HCT116 (cell line): ENCODE results near the gene ATAD5. TPM values are rescaled to one million over a fixed set of nuclear protein-coding genes. Genes with fewer than 3 reads are reported as not detected.
"Not testable (repeated sequence)": the region's sequence is repeated elsewhere in the genome, so short reads cannot be mapped to it uniquely, and the experiment has no call there.

Source experiments
- ATAC-seq: fragments of 200-7000 bp; cut with Tn5 transposase; 2 replicates; pipeline ENCODE4 v1.9.1; 2020; ENCODE audit warnings: mild to moderate bottlenecking, moderate library complexity
- BruUV-seq: library from RNA; stranded (reverse); fragments of 400-500 nt; replicated peaks from 2 replicates; lab custom pipeline; 2021; lab: Mats Ljungman, UMichigan
- CTCF ChIA-PET: fragments of 300-600 bp; sonication (Branson Sonifier 250); formaldehyde crosslinking; loops from one replicate; lab custom pipeline; 2021; ENCODE audit warnings: antibody characterized with exemption; lab: Charles Lee
- POLR2A ChIA-PET: fragments of 300-600, 350-600 bp; sonication (Branson Sonifier 250); formaldehyde crosslinking; loops from one replicate; lab custom pipeline; 2021; ENCODE audit warnings: antibody characterized with exemption; lab: Charles Lee
- RAD21 ChIA-PET, 2 experiments: fragments of 300-600 bp; sonication (Branson Sonifier 250); formaldehyde crosslinking; loops; one replicate each; lab custom pipeline; 2023; ENCODE audit warnings: low total read pairs in 2 of 2; ENCODE audit not compliant: uncharacterized antibody in 2 of 2, unreplicated experiment in 2 of 2, low non-redundant PET in 1 of 2; lab: Charles Lee
- DNase-seq: peaks from one replicate; pipeline ENCODE4 v3.0.0-alpha.2; 2010; ENCODE audit warnings: low read depth, low spot score
- H2AFZ ChIP-seq: fragments of 200-600 bp; shearing (Covaris generic), sonication (generic); 2 replicates; pipeline ENCODE4 v1.6.1; 2017; ENCODE audit warnings: low read depth, mixed run types, mixed read lengths, antibody characterized with exemption, low read length; ENCODE audit not compliant: poor library complexity, severe bottlenecking
- H3K27ac ChIP-seq: 2 replicates; pipeline ENCODE4 v1.5.1; 2012; ENCODE audit warnings: low read depth, low read length
- H3K27me3 ChIP-seq: fragments of 200-600 bp; sonication (generic); 2 replicates; pipeline ENCODE4 v1.6.1; 2016; ENCODE audit warnings: mixed run types, low read length, mixed read lengths; ENCODE audit not compliant: insufficient read depth
- H3K36me3 ChIP-seq, 2 experiments: fragments of 200-500 bp in 1 of 2; fragments of 200-600 bp in 1 of 2; sonication (Bioruptor generic) in 1 of 2; sonication (generic) in 1 of 2; 2 replicates each; pipeline versions ENCODE4 v1.5.1 to v1.6.1; 2014 to 2016; ENCODE audit warnings: low read length in 2 of 2, inconsistent platforms in 1 of 2, mixed read lengths in 1 of 2, mixed run types in 1 of 2; ENCODE audit not compliant: insufficient read depth in 2 of 2, control insufficient read depth in 1 of 2
- H3K4me1 ChIP-seq, 2 experiments: fragments of 200-600 bp in 1 of 2; sonication (generic) in 1 of 2; 2 replicates each; pipeline versions ENCODE4 v1.5.1 to v1.6.1; 2012 to 2017; ENCODE audit warnings: low read length in 2 of 2, inconsistent platforms in 1 of 2, mild to moderate bottlenecking in 1 of 2, mixed read lengths in 1 of 2, mixed run types in 1 of 2, moderate library complexity in 1 of 2; ENCODE audit not compliant: insufficient read depth in 2 of 2, control insufficient read depth in 1 of 2
- H3K4me2 ChIP-seq: fragments of 200-600 bp; sonication (generic); 2 replicates; pipeline ENCODE4 v1.6.1; 2017; ENCODE audit warnings: mixed run types, low read length, mixed read lengths
- H3K4me3 ChIP-seq, 2 experiments: fragments of 200-600 bp in 1 of 2; sonication (generic) in 1 of 2; replicated peaks in 1 of 2; 2 replicates each; pipeline ENCODE4 v1.5.1; 2011 to 2016; ENCODE audit warnings: low read length in 2 of 2, control low read depth in 1 of 2, low read depth in 1 of 2, mild to moderate bottlenecking in 1 of 2, mixed read lengths in 1 of 2, mixed run types in 1 of 2
- H3K79me2 ChIP-seq: fragments of 200-600 bp; sonication (generic); 2 replicates; pipeline ENCODE4 v1.6.1; 2017; ENCODE audit warnings: mild to moderate bottlenecking, mixed run types, low read length, moderate library complexity, mixed read lengths; ENCODE audit not compliant: insufficient read depth
- H3K9ac ChIP-seq: fragments of 200-600 bp; sonication (generic); 2 replicates; pipeline ENCODE4 v1.6.1; 2016; ENCODE audit warnings: low read length, mixed read lengths
- H3K9me2 ChIP-seq: fragments of 200-600 bp; sonication (generic), shearing (Covaris generic); 2 replicates; pipeline ENCODE4 v1.6.1; 2017; ENCODE audit warnings: mixed run types, mild to moderate bottlenecking, moderate library complexity; ENCODE audit not compliant: insufficient read depth
- H3K9me3 ChIP-seq, 2 experiments: fragments of 200-500 bp in 1 of 2; fragments of 200-600 bp in 1 of 2; sonication (Bioruptor generic) in 1 of 2; sonication (generic) in 1 of 2; 2 replicates each; pipeline ENCODE4 v1.6.1; 2014 to 2017; ENCODE audit warnings: low read length in 2 of 2, mixed read lengths in 2 of 2, inconsistent platforms in 1 of 2, low read depth in 1 of 2, mild to moderate bottlenecking in 1 of 2, mixed run types in 1 of 2, moderate library complexity in 1 of 2; ENCODE audit not compliant: control insufficient read depth in 1 of 2, insufficient read depth in 1 of 2
- H4K20me1 ChIP-seq: fragments of 200-600 bp; sonication (generic), shearing (Covaris generic); 2 replicates; pipeline ENCODE4 v1.6.1; 2017; ENCODE audit warnings: mixed run types, mild to moderate bottlenecking, moderate library complexity; ENCODE audit not compliant: insufficient read depth
- EGR1 ChIP-seq: IDR thresholded peaks from 2 replicates; pipeline ENCODE4 v1.6.1; 2012; ENCODE audit warnings: low read depth
- EZH2phosphoT487 ChIP-seq: fragments of 200-600 bp; IDR thresholded peaks from 2 replicates; pipeline ENCODE4 v1.6.1; 2018; ENCODE audit warnings: antibody characterized with exemption, borderline replicate concordance
- MAX ChIP-seq: IDR thresholded peaks from 2 replicates; pipeline ENCODE4 v1.6.1; 2012
- RAD21 ChIP-seq: IDR thresholded peaks from 2 replicates; pipeline ENCODE4 v1.6.1; 2012; ENCODE audit warnings: low read depth, mild to moderate bottlenecking
- REST ChIP-seq: IDR thresholded peaks from 2 replicates; pipeline ENCODE4 v1.6.1; 2012; ENCODE audit warnings: low read depth
- ZFX ChIP-seq: fragments of 450-650 bp; IDR thresholded peaks from 2 replicates; pipeline ENCODE4 v1.6.1; 2017
- intact Hi-C: fragments of 100-400 bp; cut with micrococcal nuclease; formaldehyde crosslinking; loops from 2 replicates; pipeline ENCODE4 v1.10.0; 2022
- total RNA-seq: library from RNA; stranded (reverse); gene quantifications from one replicate; pipeline ENCODE4 v1.2.1, GENCODE V29; 2021; ENCODE audit not compliant: unreplicated experiment

The ATAD5 gene
- total RNA-seq, 1 experiment from 2014 or later: 9.5 TPM

GRCh38 chr17:30908717-30909420, 77.1 kb downstream of the ATAD5 start:
- no peaks in the 10 kb centered on the region for H3K27me3 ChIP-seq
- no peak overlapping the region for H3K4me3 ChIP-seq
- no TSS peak for BruUV-seq
- POLR2A ChIA-PET: no interaction called here
- no peaks in the 10 kb centered on the region; a peak in 1 of 4 replicates for H3K36me3 ChIP-seq
- peaks cover 5 to 13% of the 10 kb centered on the region in 2 experiments for H3K4me1 ChIP-seq
- intact Hi-C loops: no loop called here
- H3K27ac ChIP-seq: no peak overlapping the region
- H4K20me1 ChIP-seq: no peaks in the 10 kb centered on the region
- peaks cover 19% of the 10 kb centered on the region for H3K79me2 ChIP-seq
- RAD21 ChIA-PET: interaction anchor here in 1 of 2 experiments (1.1 kb wide), 1 partner anchor 9 kb away, joined by 3 read pairs; no protein-coding TSS in a partner anchor
- no peak overlapping the region for H3K9ac ChIP-seq
- H3K9me3 ChIP-seq: no peaks in the 10 kb centered on the region
- TF ChIP-seq ZFX (no peak), EZH2phosphoT487 (no peak), EGR1 (no peak), REST (no peak), MAX (no peak), RAD21 (no peak)
- no peak overlapping the region for H3K4me2 ChIP-seq
- H3K9me2 ChIP-seq: no peaks in the 10 kb centered on the region
- DNase-seq: no peak
- ATAC-seq: no peak
- H2AFZ ChIP-seq: no peak overlapping the region
- CTCF ChIA-PET: no interaction called here

DNA sequence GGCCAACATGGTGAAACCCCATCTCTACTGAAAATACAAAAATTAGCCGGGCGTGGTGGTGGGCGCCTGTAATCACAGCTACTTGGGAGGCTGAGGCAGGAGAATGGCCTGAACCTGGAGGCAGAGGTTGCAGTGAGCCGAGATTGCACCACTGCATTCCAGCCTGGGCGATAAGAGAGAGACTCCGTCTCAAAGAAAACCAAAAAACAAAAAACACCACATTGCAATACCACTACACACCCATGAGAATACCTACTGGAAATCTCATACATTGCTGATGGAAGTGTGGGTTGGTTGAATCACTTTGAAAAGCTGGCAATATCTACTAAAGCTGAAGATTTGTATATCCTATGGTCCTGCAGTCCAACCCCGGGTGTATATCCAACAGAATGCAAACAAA, 78.4 kb downstream of the ATAD5 start:
- ATAC-seq, H3K4me3 ChIP-seq, H3K9ac ChIP-seq, H3K27ac ChIP-seq, H3K9me2 ChIP-seq, H3K79me2 ChIP-seq, BruUV-seq, DNase-seq, H3K4me2 ChIP-seq, H4K20me1 ChIP-seq, H3K9me3 ChIP-seq, H3K36me3 ChIP-seq, CTCF ChIA-PET, H3K27me3 ChIP-seq, H2AFZ ChIP-seq, intact Hi-C loops: not testable (repeated sequence)
- H3K4me1 ChIP-seq: peaks cover 5 to 10% of the 10 kb centered on the region in 2 experiments; a peak in 3 of 4 replicates
- ChIA-PET RAD21 (interaction anchor here in 1 of 2 experiments (1.1 kb wide), 1 partner anchor 7 kb away, joined by 3 read pairs; no protein-coding TSS in a partner anchor), POLR2A (interaction anchor here (0.7 kb wide), 1 partner anchor 1576 kb away, joined by 3 read pairs; the partner anchor contains the start of gene CDK5R1)
